ENCODE data around the gene ANKRD31.
"Not testable (repeated sequence)": the region's sequence is repeated elsewhere in the genome, so short reads cannot be mapped to it uniquely, and the experiment has no call there.

Gene ANKRD31

DNA sequence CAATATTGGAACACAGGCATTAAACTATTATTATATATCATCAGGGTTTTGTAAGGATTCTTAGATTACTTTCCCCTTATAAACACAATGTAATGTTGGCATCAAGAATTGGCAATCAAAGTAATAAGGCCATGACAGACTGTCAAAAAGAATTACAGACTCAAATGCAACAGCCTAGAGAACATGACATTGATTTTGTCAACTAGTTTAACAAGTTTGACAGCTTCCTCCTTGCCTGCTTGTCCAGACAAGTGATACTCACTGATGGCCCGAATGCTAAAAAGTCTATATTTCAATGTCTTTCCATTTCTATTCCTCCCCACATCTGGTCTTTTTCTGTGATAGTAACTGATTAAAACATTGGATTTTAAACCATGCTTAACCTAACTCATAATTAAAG lies 6.4 kb upstream of the ANKRD31 start:
- H3K27ac ChIP-seq: peak overlapping the region; percentile 16; the same call in 1 of the 2 replicates
- TF ChIP-seq CTCF (conservative IDR thresholded peaks at IDR 0.05): no peak

- no peak for TF ChIP-seq CTCF (conservative IDR thresholded peaks at IDR 0.05)
- H3K27ac ChIP-seq: no peak overlapping the region
These were observed 5.4 kb upstream of the ANKRD31 start for GRCh38 chr5:75242067-75242466.

- H3K27ac ChIP-seq: no peak overlapping the region
- no peak for TF ChIP-seq CTCF (conservative IDR thresholded peaks at IDR 0.05)
These were observed 3.0 kb upstream of the ANKRD31 start for GRCh38 chr5:75239681-75240080.

GRCh38 chr5:75235711-75236110 lies 967 bp downstream of the ANKRD31 start:
- TF ChIP-seq CTCF (conservative IDR thresholded peaks at IDR 0.05): no peak
- peak overlapping the region; percentile 62; the same call in 1 of the 2 replicates for H3K27ac ChIP-seq

- H3K27ac ChIP-seq: no peak overlapping the region
- TF ChIP-seq CTCF (conservative IDR thresholded peaks at IDR 0.05): no peak
These were observed 2.4 kb downstream of the ANKRD31 start for GRCh38 chr5:75234251-75234650.

- TF ChIP-seq CTCF (conservative IDR thresholded peaks at IDR 0.05): no peak
- no peak overlapping the region for H3K27ac ChIP-seq
These were observed 9.8 kb downstream of the ANKRD31 start for GRCh38 chr5:75226916-75227315.

GRCh38 chr5:75225506-75225905 lies 11.2 kb downstream of the ANKRD31 start:
- no peak overlapping the region for H3K27ac ChIP-seq
- no peak for TF ChIP-seq CTCF (conservative IDR thresholded peaks at IDR 0.05)

- H3K27ac ChIP-seq: not testable (repeated sequence)
These were observed 15.9 kb downstream of the ANKRD31 start for GRCh38 chr5:75220787-75221186.

All from VCaP (cell line).